ENCODE measurements around the gene MRPS26.
"Not testable (repeated sequence)": the region's sequence is repeated elsewhere in the genome, so short reads cannot be mapped to it uniquely, and the experiment has no call there.

Gene MRPS26

DNA sequence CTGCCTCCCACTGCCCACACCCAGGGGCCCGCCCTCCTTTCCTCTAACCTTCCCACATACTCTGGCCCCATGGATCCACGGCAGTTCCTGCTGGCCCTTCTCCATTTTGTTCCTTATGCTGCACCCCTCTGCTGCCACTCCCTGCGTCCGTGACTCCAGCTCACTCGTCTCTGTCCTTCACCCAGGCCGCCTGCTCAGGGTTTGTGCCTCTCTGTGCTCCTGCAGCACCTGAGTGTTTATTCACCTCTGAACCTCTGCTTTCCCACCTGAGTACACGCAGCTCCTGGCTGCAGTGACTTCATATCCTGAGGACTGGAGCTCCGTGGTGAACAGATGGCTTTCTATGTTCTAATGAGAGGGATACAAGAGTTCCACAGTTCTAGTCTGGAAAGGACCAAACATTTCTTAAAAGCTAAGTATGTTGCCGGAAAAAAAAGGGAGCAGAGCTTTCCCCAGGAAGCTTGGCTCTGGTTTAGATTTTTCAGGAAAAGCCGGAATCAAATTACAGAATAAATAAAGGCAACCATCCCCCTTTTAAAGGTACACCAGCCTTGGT is 3.9 kb upstream of the MRPS26 start:
- in situ Hi-C loops (cut with MboI; ENCODE audit: low sequenced_read_pairs): no loop called here

DNA sequence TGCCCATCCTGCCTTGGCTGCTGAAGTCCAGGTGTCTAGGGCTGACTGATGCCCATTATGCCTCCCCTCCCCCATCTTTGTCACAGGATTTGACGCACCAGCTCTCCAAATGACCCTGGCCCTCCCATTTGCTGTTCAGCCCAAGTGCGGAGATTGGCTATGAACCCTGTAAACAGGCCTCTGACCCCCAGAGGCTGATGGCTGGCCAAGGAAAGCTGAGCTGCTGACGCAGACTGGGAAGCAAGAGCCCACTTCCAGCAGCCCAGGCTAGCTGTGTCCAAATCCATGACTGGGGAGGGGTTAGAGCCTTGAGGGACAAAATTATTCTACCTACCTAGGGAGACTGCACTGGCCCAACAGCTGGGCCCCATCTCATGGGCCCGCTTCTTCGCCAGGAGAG is 3.2 kb upstream of the MRPS26 start:
- in situ Hi-C loops (cut with MboI; ENCODE audit: low sequenced_read_pairs): no loop called here

DNA sequence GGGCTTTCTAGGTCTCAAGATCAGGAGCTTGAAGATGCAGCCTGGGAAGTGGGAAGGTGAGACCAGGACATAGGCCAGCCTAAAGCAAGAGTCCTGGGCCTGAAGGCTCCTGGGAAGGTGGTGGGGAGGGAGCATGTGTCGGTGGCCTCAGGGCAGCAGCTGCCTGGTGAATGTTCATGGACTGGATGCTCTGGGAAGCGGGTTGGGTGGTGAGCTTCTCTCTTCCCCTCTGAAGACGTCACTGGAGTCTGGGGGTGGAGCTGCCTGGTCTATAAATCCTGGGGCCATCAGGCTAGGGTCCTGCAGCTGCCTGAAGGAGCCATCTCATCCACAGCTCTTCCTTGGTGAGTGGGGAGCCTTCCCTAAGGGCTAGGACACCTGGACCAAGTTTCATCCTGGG is 2.5 kb upstream of the MRPS26 start, which contains the start of gene GNRH2:
Gene GNRH2, plus strand, starts transcription at position 301 of the 400 bp plus-strand sequence. CDS start 793 bp downstream, outside the sequence.
- in situ Hi-C loops (cut with MboI; ENCODE audit: low sequenced_read_pairs): no loop called here

DNA sequence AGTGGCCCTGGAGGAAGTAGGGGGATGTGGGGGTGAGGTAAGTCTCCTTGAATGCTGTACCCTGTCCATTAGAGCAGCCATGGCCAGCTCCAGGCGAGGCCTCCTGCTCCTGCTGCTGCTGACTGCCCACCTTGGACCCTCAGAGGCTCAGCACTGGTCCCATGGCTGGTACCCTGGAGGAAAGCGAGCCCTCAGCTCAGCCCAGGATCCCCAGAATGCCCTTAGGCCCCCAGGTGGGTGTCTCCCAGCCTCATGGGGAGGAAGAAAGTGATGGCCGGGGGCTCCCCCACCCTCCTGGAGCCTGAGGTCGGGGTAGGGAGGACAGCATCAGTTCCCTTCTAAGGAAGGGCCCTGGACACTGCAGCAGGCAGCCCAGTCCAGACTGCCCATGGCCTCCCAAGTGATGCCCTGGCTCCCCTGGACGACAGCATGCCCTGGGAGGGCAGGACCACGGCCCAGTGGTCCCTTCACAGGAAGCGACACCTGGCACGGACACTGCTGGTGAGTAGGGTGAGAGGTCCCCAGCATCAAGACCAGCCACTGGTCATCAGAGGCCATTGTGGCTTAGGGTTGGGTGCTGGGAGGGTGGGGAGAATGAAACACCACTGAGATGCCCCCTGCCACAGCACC is 1.4 kb upstream of the MRPS26 start:
- in situ Hi-C loops (cut with MboI; ENCODE audit: low sequenced_read_pairs): no loop called here

DNA sequence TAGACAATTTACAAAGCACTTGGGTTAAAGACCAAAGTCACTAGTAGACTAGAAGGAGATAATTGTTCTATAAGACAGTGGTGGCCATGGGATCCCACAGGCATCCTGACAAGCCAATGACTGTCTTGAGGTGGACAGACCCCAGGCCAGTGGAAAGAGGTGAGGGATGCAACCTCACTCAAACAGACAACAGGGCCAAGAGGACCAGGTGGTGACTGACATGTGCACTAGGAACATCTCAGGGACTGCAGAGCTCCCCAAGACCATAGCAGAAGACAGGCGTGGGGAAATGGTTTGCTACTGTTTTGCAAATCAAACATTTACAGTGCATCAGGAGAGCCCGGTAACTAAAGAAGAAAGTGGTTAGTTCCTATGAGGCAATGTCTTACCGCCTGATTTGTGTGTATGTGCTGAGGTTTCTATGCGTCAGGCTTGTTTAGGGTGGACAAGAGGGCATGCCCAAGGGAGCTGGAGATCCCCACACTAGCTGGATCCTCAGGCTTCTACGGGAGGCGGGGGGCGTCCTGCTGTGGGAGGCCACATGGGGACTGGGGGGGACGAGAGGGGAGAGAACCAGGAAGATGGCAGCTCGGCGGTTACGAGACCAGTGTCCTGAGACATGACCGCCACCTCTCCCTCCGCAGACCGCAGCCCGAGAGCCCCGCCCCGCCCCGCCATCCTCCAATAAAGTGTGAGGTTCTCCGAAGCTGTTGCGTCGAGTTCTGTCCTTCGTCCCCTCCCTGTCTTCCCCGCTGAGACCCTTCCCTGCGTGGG is 623 bp upstream of the MRPS26 start:
- in situ Hi-C loops (cut with MboI; ENCODE audit: low sequenced_read_pairs): no loop called here

DNA sequence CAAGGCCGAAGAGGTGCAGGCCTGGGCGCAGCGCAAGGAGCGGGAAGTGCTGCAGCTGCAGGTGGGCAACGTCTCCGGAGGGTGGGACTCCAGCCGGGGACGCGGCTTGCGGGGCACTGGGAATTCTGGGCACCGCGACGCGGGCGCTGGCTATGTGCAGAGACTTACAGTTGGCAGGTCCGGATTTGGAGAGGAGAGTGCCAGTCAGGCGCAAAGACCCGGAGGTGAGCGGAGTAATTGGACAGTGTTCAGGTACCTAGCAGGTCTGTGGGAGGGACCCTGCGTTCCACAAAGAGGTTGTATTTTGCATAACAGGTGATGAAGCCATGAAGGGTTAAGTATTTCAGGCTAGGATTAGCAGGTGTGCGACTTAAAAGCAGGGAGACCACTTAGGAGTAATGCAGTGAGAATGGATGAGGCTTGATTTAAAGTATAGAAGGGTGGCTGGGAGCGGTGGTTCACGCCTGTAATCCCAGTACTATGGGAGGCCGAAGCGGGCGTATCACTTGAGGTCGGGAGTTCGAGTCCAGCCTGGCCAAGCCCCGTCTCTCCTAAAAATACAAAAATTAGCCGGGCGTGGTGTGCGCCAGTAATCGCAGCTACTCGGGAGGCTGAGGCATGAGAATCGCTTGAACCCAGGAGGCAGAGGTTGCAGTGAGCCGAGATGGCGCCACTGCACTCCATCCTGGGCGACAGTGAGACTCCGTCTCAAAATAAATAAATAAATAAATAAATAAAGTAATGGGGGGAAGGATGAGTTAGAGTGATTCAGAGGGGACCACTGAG is 1.0 kb downstream of the MRPS26 start:
- in situ Hi-C loops (cut with MboI; ENCODE audit: low sequenced_read_pairs): no loop called here

DNA sequence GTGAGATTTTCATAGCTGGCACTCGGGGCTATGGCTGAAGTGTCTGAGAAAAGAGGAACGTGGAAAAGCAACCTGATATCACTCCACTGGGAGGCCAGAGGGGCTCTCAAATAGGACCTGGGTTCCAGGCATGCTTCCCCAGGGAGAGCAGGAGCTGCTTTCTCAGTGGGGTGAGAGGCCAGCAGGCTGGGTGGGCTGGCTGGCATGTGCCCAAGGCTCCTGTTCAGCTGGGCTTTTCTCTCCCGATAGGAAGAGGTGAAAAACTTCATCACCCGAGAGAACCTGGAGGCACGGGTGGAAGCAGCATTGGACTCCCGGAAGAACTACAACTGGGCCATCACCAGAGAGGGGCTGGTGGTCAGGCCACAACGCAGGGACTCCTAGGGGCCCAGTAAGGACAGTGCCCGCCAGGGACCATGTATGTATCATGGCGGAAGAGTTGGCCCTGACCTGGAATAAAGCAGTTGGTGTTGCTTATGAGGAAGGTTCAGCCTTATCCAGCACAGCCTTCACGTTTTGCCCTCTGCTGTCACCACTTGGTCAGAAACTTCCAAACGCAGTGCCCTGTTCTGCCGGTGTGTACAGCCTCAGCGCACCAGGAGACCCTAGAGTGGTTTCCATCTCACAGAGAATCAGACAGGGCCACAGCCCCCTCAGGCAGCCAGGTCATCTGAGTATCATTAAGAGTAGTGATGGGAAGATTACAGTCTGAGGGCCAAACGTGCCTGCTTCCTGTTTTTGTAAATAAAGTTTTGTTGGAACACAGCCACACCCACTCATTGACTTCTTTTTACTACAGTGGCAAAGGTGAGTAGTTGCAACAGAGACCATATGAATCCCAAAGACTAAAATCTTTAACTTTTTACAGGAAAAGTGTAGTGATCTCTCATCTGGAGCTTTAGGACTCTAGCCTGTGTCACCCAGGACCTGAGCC is 1.9 kb downstream of the MRPS26 start:
- in situ Hi-C loops (cut with MboI; ENCODE audit: low sequenced_read_pairs): no loop called here

DNA sequence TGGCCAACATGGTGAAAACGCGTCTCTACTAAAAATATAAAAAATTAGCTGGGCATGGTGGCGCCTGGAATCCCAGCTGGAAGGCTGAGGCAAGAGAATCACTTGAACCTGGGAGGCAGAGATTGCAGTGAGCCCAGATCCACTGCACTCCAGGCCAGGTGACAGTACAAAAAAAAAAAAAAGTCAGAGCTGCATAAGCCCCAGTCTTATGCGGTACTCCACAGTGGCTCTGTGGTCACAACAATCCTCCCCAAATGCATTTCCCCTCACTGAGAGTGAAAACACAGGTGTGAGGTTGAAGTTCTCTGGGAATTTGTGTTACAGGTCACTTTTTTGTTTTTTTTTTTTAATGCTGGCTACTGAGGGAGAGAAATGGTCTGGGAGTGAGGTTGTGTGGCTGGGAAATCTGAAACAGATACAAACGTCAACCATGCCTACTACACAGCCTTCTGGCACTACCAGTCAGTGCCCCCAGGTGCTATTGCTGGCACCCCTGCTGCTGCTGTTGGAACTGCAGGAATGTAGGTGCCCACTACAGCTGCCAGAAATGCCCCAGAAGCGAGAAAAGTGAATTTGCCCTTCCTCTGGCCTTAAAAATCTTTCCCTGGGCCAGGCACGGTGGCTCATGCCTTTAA is 5.7 kb downstream of the MRPS26 start:
- in situ Hi-C loops (cut with MboI; ENCODE audit: low sequenced_read_pairs): no loop called here

DNA sequence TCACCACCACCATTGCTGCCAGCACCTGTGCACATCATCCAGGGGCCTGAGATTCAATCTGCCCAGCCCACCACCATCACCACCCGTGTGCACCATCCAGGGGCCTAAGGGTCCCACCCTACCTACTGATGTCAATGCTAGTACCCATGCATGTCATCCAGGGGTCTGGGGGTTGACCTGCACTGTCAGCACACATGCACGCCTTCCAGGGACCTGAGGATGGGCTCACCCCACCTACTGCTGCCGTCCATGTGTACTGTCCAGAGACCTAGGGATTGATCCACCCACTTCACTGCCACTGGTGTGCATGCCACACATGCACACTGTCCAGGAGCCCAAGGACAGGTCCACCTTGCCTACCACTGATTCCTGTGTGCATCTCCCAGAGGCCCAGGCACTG is 13.6 kb downstream of the MRPS26 start:
- in situ Hi-C loops (cut with MboI; ENCODE audit: low sequenced_read_pairs): no loop called here

DNA sequence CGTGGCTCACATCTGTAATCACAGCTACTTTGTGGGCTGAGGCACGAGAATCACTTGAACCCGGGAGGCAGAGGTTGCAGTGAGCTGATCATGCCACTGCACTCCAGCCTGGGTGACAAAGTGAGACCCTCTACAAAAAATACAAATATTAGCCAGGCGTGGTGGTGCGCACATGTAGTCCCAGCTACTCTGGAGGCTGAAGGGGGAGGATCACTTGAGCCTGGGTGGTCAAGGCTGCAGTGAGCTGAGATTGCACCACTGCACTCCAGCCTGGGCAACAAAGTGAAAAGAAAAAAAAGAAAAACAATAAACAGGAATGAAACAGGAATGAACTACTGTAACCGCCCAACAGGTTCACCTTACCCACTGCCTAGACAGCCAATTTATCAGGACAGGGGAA is 18.3 kb downstream of the MRPS26 start:
- in situ Hi-C loops (cut with MboI; ENCODE audit: low sequenced_read_pairs): not testable (repeated sequence)

DNA sequence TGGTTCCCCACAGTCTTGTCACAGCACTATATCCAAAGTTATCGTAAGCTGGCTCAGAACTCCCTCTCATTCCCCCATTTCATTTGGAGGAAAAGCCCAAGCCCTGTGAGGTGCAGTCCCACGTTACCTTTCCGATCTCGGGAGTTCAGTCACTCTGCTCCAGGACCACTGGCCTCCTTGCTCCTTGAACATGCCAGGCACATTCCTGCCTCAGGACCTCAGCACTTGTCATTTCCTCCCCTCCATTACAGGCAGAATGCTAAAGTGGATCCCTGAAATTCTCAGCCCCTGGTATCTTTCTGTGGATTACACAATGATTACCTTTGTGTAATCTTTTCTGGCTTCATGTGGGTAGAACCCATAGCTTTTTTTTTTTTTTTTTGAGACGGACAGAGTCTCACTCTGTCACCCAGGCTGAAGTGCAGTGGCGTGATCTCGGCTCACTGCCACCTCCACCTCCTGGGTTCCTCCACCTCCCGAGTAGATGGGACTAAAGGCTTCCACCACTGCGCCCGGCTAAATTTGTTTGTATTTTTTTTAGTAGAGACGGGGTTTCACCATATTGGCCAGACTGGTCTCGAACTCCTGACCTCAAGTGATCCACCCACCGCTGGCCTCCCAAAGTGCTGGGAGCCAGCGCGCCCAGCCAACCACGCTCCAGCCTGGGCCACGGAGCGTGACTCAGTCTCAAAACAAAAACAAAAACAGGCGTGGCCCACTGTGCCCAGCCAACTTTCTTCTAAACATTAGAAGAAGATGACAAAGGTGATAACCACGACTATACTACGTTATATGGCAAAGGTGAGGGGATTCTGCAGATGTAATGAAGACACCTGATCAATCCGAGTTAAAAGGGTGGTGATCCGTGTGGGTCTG is 21.5 kb downstream of the MRPS26 start:
- in situ Hi-C loops (cut with MboI; ENCODE audit: low sequenced_read_pairs): no loop called here

DNA sequence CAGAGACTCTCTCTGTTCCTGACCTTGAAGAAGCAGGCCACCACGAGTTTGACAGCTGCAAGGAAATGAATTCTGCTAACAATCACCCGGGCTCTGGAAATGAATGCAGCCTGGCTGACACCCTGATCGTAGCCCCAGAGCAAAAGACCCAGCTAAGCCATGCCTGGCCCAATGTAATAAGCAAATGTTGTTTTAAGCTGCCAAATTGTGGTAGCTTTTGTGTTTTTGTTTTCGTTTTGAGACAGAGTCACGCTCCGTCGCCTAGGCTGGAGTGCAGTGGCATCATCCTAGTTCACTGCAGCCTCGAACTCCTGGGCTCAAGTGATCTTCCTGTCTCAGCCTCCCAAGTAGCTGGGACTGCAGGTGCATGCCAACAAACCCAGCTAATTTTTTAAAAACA is 22.2 kb downstream of the MRPS26 start:
- in situ Hi-C loops (cut with MboI; ENCODE audit: low sequenced_read_pairs): no loop called here

DNA sequence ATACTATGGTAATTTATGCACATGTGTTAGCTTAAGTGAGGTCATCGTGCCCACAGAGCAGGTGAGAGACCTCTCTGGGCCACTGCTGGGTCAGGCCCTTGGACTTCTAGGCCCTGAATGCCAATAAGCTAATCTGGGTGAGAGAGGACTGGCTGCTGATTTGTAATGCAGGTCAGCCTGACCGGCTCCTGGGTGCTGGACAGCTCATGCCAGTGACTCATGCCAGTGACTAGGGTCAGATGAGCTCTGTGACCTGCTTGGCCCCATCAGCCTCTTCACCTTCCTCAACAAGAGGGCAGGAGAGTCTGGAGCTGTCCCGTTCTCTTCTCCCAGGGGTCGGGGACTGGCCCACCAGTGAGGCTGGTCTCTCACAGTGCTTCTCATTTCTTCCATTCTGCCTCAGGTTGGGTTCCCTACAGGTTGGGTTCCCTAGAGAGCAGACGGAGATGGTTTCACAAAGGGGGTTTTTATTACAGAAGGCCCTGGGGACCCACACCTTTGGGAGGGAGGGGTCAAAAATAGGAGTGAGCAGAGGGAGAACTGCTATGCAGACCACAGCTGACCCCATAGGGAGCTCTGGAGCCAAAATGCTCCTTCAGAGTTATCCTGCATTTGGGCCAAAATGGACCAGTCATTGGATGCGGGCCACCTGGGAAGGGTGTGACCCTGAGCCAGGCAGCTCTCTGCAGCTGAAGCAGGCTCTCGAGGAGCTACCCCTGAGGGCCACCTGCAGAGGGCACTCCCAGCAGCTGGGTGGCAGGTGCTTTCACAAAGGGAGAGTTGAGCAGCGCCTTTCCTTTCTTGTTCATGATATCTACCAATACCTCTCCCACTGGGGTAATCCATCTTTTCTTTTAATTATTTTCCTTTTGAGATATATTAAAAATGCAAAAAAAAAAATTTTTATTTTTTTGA is 23.4 kb downstream of the MRPS26 start:
- in situ Hi-C loops (cut with MboI; ENCODE audit: low sequenced_read_pairs): no loop called here

DNA sequence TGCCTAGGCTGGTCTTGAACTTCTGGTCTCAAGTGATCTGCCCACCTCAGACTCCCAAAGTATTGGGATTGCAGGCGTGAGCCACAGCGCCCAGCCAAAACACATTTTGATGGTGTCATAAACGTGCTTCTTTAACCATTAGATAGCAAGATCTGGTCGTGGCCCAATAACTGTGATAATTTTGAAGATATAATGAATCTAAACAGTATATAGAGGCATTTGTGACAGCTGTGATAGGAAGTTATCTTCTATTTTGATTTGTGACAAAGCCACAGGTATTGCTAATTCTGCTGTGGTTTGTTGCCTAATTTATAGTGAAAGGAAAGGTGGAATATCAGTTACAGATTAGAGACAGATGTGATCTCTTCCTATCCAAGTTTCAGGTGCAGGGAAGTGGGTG is 24.9 kb downstream of the MRPS26 start:
- in situ Hi-C loops (cut with MboI; ENCODE audit: low sequenced_read_pairs): no loop called here

DNA sequence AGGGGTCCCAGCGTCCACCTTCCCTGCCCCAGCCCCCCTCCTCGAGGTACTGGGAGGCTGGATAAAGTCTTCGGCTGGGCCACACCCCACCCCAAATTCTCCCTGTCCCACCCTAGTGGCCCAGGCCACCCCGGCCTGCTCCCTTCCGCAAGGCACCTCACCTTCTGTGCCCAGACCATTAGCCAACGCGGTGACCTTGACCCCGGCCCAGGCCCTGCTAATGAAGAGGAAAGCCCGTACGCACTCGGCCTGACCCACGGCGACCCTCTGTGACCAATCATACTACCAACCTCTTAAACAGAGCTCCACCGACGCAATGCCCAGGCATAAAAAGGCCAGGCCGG is 25.4 kb downstream of the MRPS26 start:
- in situ Hi-C loops (cut with MboI; ENCODE audit: low sequenced_read_pairs): no loop called here

DNA sequence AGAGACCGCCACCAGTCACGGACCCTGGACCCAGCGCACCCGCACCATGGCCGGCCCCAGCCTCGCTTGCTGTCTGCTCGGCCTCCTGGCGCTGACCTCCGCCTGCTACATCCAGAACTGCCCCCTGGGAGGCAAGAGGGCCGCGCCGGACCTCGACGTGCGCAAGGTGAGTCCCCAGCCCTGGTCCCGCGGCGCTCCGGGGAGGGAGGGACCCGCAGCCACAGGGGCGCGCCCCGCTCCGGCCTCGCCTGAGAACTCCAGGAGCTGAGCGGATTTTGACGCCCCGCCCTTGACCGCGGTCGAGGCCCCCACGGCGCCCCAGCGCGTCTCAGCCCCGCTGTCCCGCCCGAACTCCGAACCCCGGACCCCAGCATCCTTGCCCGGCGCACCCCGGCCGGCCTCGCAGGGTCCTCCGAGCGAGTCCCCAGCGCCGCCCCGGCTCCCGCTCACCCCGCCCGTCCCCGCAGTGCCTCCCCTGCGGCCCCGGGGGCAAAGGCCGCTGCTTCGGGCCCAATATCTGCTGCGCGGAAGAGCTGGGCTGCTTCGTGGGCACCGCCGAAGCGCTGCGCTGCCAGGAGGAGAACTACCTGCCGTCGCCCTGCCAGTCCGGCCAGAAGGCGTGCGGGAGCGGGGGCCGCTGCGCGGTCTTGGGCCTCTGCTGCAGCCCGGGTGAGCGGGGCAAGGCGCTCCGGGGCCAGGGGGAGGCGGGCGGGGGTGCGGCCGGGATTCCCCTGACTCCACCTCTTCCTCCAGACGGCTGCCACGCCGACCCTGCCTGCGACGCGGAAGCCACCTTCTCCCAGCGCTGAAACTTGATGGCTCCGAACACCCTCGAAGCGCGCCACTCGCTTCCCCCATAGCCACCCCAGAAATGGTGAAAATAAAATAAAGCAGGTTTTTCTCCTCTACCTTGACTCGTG is 26.0 kb downstream of the MRPS26 start, which contains the start of gene OXT:
Gene OXT, plus strand, starts transcription at position 11 of the 920 bp plus-strand sequence. Its CDS starts 36 bp downstream, at position 47.
- in situ Hi-C loops (cut with MboI; ENCODE audit: low sequenced_read_pairs): no loop called here
